ENCODE results near the gene CIAPIN1. TPM values are rescaled to one million over a fixed set of nuclear protein-coding genes. Genes with fewer than 3 reads are reported as not detected.

Gene CIAPIN1
- total RNA-seq, 1 donor from 2014 or later = 37.0 TPM

- DNase-seq (no peak), ATAC-seq (no peak)
- no peaks in the 10 kb centered on the region for H3K9me3 ChIP-seq
- no peaks in the 10 kb centered on the region for H3K27me3 ChIP-seq (ENCODE audit: low read depth)
- no peak for TF ChIP-seq CTCF (IDR thresholded peaks at IDR 0.05)
- intact Hi-C loops (cut with DNase I) = no loop called here
- H3K27ac ChIP-seq = no peak overlapping the region
- H3K36me3 ChIP-seq = peaks cover 100% of the 10 kb centered on the region
- H3K4me1 ChIP-seq = no peaks in the 10 kb centered on the region
- H3K4me3 ChIP-seq = no peak overlapping the region
These were observed 14.7 kb downstream of the CIAPIN1 start for GRCh38 chr16:57432505-57432904.

- no peak overlapping the region for H3K4me3 ChIP-seq
- no peak overlapping the region for H3K27ac ChIP-seq
- peaks cover 86% of the 10 kb centered on the region for H3K36me3 ChIP-seq
- H3K27me3 ChIP-seq (ENCODE audit: low read depth) = no peaks in the 10 kb centered on the region
- no peaks in the 10 kb centered on the region for H3K4me1 ChIP-seq
- TF ChIP-seq CTCF (IDR thresholded peaks at IDR 0.05) = no peak
- H3K9me3 ChIP-seq = no peaks in the 10 kb centered on the region
- ATAC-seq (no peak), DNase-seq (no peak)
- intact Hi-C loops (cut with DNase I) = no loop called here
These were observed 16.2 kb downstream of the CIAPIN1 start for GRCh38 chr16:57430955-57431354.

- Histone ChIP-seq H3K4me3 (no peak overlapping the region), H3K4me1 (peaks cover 5% of the 10 kb centered on the region), H3K27me3 (ENCODE audit: low read depth) (no peaks in the 10 kb centered on the region), H3K9me3 (no peaks in the 10 kb centered on the region), H3K27ac (no peak overlapping the region), H3K36me3 (peaks cover 54% of the 10 kb centered on the region)
- intact Hi-C loops (cut with DNase I) = no loop called here
- DNase-seq (no peak), ATAC-seq (no peak)
- TF ChIP-seq CTCF (IDR thresholded peaks at IDR 0.05) = no peak
These were observed 19.4 kb downstream of the CIAPIN1 start for GRCh38 chr16:57427824-57428223.

GRCh38 chr16:57427307-57427706, 19.9 kb downstream of the CIAPIN1 start:
- no peak overlapping the region for H3K4me3 ChIP-seq
- no peak overlapping the region for H3K27ac ChIP-seq
- peaks cover 5% of the 10 kb centered on the region for H3K4me1 ChIP-seq
- H3K9me3 ChIP-seq = no peaks in the 10 kb centered on the region
- peaks cover 49% of the 10 kb centered on the region for H3K36me3 ChIP-seq
- DNase-seq (no peak), ATAC-seq (no peak)
- H3K27me3 ChIP-seq (ENCODE audit: low read depth) = no peaks in the 10 kb centered on the region
- intact Hi-C loops (cut with DNase I) = no loop called here
- TF ChIP-seq CTCF (IDR thresholded peaks at IDR 0.05) = no peak

DNA sequence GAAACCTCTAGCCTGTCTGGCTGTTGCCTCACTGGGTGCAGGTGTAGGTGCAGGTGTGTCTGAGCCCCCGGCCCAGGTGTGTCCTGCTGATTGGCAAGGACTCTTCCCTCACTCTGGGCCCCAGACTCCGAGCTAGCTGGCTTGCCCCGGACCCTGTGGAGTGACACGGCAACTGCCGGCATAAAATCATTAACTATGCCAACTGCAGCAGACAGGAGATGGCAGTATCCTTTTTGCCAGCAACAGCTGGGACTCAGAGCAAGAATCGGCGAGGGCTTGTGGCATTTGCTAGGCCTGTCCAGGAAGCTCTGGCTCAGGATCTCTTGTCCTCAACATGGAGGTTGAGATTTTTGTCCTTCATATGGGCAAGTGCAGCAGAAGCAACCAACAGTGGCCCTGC, 20.8 kb downstream of the CIAPIN1 start:
- no peak for ATAC-seq
- intact Hi-C loops (cut with DNase I) = no loop called here
- H3K9me3 ChIP-seq = no peaks in the 10 kb centered on the region
- H3K4me1 ChIP-seq = peaks cover 9% of the 10 kb centered on the region
- TF ChIP-seq CTCF (IDR thresholded peaks at IDR 0.05) = no peak
- no peaks in the 10 kb centered on the region for H3K27me3 ChIP-seq (ENCODE audit: low read depth)
- no peak overlapping the region for H3K4me3 ChIP-seq
- no peak for DNase-seq
- H3K27ac ChIP-seq = no peak overlapping the region
- H3K36me3 ChIP-seq = peaks cover 40% of the 10 kb centered on the region

DNA sequence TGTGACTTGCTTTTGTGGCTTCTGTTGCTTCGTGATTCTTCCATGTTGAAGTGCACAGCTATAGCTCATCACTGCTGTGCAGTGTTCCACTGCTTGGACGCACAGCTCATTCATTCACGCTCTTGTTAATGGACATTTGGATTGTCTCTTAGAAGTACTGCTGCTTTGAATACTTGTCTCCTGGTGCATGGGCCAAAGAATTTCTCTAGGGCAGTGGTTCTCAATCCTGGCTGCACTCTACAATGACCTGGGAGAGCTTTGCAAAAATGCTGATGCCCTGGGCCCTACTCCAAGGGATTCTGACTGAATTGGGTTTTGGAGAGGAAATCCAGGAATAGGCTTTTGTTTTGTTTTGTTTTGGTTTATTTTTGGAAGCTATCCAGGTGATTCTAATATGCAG, 22.6 kb downstream of the CIAPIN1 start:
- Histone ChIP-seq H3K4me3 (no peak overlapping the region), H3K4me1 (peaks cover 9% of the 10 kb centered on the region), H3K36me3 (peaks cover 22% of the 10 kb centered on the region), H3K9me3 (no peaks in the 10 kb centered on the region), H3K27ac (no peak overlapping the region), H3K27me3 (ENCODE audit: low read depth) (no peaks in the 10 kb centered on the region)
- ATAC-seq (peak in 1 of 2 donors; percentile 11), DNase-seq (no peak)
- intact Hi-C loops (cut with DNase I) = no loop called here
- TF ChIP-seq CTCF (IDR thresholded peaks at IDR 0.05) = no peak

Measured in lower lobe of right lung (tissue), 2 donors.